ENCODE results near the gene PLA2G1B. TPM values are rescaled to one million over a fixed set of nuclear protein-coding genes. Genes with fewer than 3 reads are reported as not detected.
"Not testable (repeated sequence)": the region's sequence is repeated elsewhere in the genome, so short reads cannot be mapped to it uniquely, and the experiment has no call there.

Gene PLA2G1B
- total and polyA plus RNA-seq, 4 donors: 6.5 to 193 (median 29.1) TPM

DNA sequence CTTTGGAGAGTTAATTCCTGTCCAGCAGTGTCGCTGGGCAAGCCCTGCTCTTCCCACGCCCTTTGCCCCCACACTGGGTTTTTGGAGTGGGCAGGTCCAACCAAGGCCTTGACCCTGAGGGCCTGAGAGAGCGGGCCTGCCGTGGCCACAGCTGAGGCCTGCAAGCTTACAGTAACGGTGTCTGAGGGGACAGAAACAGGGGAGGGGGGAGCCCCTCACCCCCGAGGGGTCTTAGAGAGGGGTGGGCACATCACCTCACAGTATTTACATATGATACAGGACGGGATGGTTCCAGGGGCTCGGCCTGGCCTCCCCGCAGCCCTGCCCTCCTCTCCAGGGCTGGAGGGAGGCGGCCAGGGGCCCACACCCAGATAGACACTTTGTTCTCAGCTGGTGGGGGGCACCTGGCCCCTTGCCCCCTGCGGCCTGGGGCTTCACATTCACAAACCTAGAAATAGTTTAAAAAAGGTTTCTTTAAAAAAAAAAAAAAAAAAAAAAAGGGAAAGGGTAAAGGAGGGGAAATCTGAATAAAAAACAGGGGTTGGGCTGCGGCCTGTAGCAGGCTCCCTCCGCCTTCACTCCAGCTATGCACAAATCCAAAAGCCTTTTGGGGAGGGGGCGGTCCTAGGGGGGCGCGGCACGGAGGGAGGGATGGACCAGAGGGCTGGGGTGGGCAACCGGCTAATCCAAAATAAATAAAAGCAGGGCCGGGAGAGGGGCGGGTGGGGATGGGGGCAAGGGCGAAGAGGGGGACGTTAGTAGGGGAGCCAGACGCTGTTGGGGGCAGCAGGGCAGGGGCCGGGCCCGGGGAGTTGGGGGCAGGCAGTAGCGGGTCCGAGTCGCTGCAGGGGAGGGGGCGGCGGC, 14.8 kb upstream of the PLA2G1B start:
- 70 to 77% methylated on average over 30 of the region's 30 CpGs for WGBS, 2 donors
- no peak overlapping the region for H3K27ac ChIP-seq (ENCODE audit: low read depth in 1 of 2, low read length in 1 of 2)
- DNase-seq (peak in 1 of 3 donors; percentile 23), ATAC-seq (ENCODE audit: insufficient read depth, low FRiP score) (no peak)
- H3K9ac ChIP-seq (ENCODE audit: insufficient read depth in 1 of 2, low read length in 2 of 2): no peak overlapping the region
- no peak overlapping the region for H3K4me3 ChIP-seq
- H3K27me3 ChIP-seq (ENCODE audit: control insufficient read depth in 3 of 3, insufficient read depth in 3 of 3, low read length in 2 of 3): no peaks in the 10 kb centered on the region
- H3K9me3 ChIP-seq (ENCODE audit: control insufficient read depth in 4 of 4, insufficient read depth in 3 of 4, low read length in 3 of 4): peaks cover 0 to 3% (median under 1%) of the 10 kb centered on the region in 4 donors
- no peaks in the 10 kb centered on the region for H3K4me1 ChIP-seq (ENCODE audit: control insufficient read depth in 5 of 5, insufficient read depth in 5 of 5, low read length in 5 of 5)
- peaks cover 0 to 3% (median 1%) of the 10 kb centered on the region in 4 donors for H3K36me3 ChIP-seq (ENCODE audit: control insufficient read depth in 4 of 4, insufficient read depth in 4 of 4, low read length in 4 of 4)
- no peak for TF ChIP-seq CTCF (IDR thresholded peaks at IDR 0.05; ENCODE audit: control extremely low read depth, extremely low read depth)

- no peak overlapping the region for H3K4me3 ChIP-seq
- ATAC-seq (ENCODE audit: insufficient read depth, low FRiP score): no peak
- TF ChIP-seq CTCF (IDR thresholded peaks at IDR 0.05; ENCODE audit: control extremely low read depth, extremely low read depth): no peak
- peaks cover 0 to 3% (median under 1%) of the 10 kb centered on the region in 4 donors for H3K9me3 ChIP-seq (ENCODE audit: control insufficient read depth in 4 of 4, insufficient read depth in 3 of 4, low read length in 3 of 4)
- WGBS, 2 donors: 70 to 81% methylated on average over 4 of the region's 4 CpGs
- no peaks in the 10 kb centered on the region for H3K4me1 ChIP-seq (ENCODE audit: control insufficient read depth in 5 of 5, insufficient read depth in 5 of 5, low read length in 5 of 5)
- no peaks in the 10 kb centered on the region for H3K27me3 ChIP-seq (ENCODE audit: control insufficient read depth in 3 of 3, insufficient read depth in 3 of 3, low read length in 2 of 3)
- no peaks in the 10 kb centered on the region for H3K36me3 ChIP-seq (ENCODE audit: control insufficient read depth in 4 of 4, insufficient read depth in 4 of 4, low read length in 4 of 4)
- DNase-seq: no peak
- no peak overlapping the region for H3K9ac ChIP-seq (ENCODE audit: insufficient read depth in 1 of 2, low read length in 2 of 2)
- no peak overlapping the region for H3K27ac ChIP-seq (ENCODE audit: low read depth in 1 of 2, low read length in 1 of 2)
Observed at GRCh38 chr12:120339256-120339655, 11.7 kb upstream of the PLA2G1B start.

GRCh38 chr12:120337730-120338129, 10.2 kb upstream of the PLA2G1B start:
- WGBS, 2 donors: 93 to 97% methylated on average over 2 of the region's 2 CpGs
- no peaks in the 10 kb centered on the region for H3K36me3 ChIP-seq (ENCODE audit: control insufficient read depth in 4 of 4, insufficient read depth in 4 of 4, low read length in 4 of 4)
- peaks cover 0 to 3% (median under 1%) of the 10 kb centered on the region in 4 donors for H3K9me3 ChIP-seq (ENCODE audit: control insufficient read depth in 4 of 4, insufficient read depth in 3 of 4, low read length in 3 of 4)
- no peaks in the 10 kb centered on the region for H3K4me1 ChIP-seq (ENCODE audit: control insufficient read depth in 5 of 5, insufficient read depth in 5 of 5, low read length in 5 of 5)
- H3K9ac ChIP-seq (ENCODE audit: insufficient read depth in 1 of 2, low read length in 2 of 2): no peak overlapping the region
- no peak overlapping the region for H3K4me3 ChIP-seq
- DNase-seq (no peak), ATAC-seq (ENCODE audit: insufficient read depth, low FRiP score) (no peak)
- TF ChIP-seq CTCF (IDR thresholded peaks at IDR 0.05; ENCODE audit: control extremely low read depth, extremely low read depth): no peak
- no peak overlapping the region for H3K27ac ChIP-seq (ENCODE audit: low read depth in 1 of 2, low read length in 1 of 2)
- H3K27me3 ChIP-seq (ENCODE audit: control insufficient read depth in 3 of 3, insufficient read depth in 3 of 3, low read length in 2 of 3): no peaks in the 10 kb centered on the region

GRCh38 chr12:120336392-120336791, 8.8 kb upstream of the PLA2G1B start:
- H3K4me3 ChIP-seq; H3K9me3 ChIP-seq (ENCODE audit: control insufficient read depth in 4 of 4, insufficient read depth in 3 of 4, low read length in 3 of 4); H3K36me3 ChIP-seq (ENCODE audit: control insufficient read depth in 4 of 4, insufficient read depth in 4 of 4, low read length in 4 of 4); H3K4me1 ChIP-seq (ENCODE audit: control insufficient read depth in 5 of 5, insufficient read depth in 5 of 5, low read length in 5 of 5); H3K27ac ChIP-seq (ENCODE audit: low read depth in 1 of 2, low read length in 1 of 2); H3K27me3 ChIP-seq (ENCODE audit: control insufficient read depth in 3 of 3, insufficient read depth in 3 of 3, low read length in 2 of 3); DNase-seq; ATAC-seq (ENCODE audit: insufficient read depth, low FRiP score); H3K9ac ChIP-seq (ENCODE audit: insufficient read depth in 1 of 2, low read length in 2 of 2): not testable (repeated sequence)
- 91 to 95% methylated on average over 2 of the region's 2 CpGs for WGBS, 2 donors

All from lung (tissue), 12 donors.